ENCODE measurements around the gene OR2F2.

OR2F2 gene

GRCh38 chr7:143889068-143889467, 46.0 kb upstream of the OR2F2 start:
- Histone ChIP-seq H3K9me3 (ENCODE audit: insufficient read depth, low read depth, low read length) (peaks cover 6% of the 10 kb centered on the region; the same call in 1 of the 2 replicates), H2AFZ (ENCODE audit: low read length) (no peak overlapping the region), H3K4me1 (ENCODE audit: insufficient read depth, low read length, poor library complexity, severe bottlenecking) (peaks cover 13% of the 10 kb centered on the region), H4K20me1 (ENCODE audit: insufficient read depth, low read length, poor library complexity, severe bottlenecking) (peaks cover 3% of the 10 kb centered on the region), H3K36me3 (ENCODE audit: insufficient read depth, low read length) (no peaks in the 10 kb centered on the region), H3K9ac (ENCODE audit: low read depth, low read length, poor library complexity, severe bottlenecking) (no peak overlapping the region), H3K27me3 (ENCODE audit: insufficient read depth, low read length, poor library complexity, severe bottlenecking) (no peaks in the 10 kb centered on the region), H3K4me2 (ENCODE audit: low read depth, low read length, poor library complexity, severe bottlenecking) (no peak overlapping the region), H3K4me3 (ENCODE audit: low read length, poor library complexity, severe bottlenecking) (no peak overlapping the region), H3K9me2 (replicated peaks; ENCODE audit: low read depth, low read length) (no peaks in the 10 kb centered on the region), H3F3A (ENCODE audit: low read depth) (no peaks in the 10 kb centered on the region), H3K79me2 (ENCODE audit: insufficient read depth, low read length) (peaks cover 17% of the 10 kb centered on the region)
- TF ChIP-seq CTCF (conservative IDR thresholded peaks at IDR 0.05; ENCODE audit: low read length), result no peak
- TF ChIP-seq EZH2phosphoT487 (IDR thresholded peaks at IDR 0.05; ENCODE audit: borderline replicate concordance), result no peak

DNA sequence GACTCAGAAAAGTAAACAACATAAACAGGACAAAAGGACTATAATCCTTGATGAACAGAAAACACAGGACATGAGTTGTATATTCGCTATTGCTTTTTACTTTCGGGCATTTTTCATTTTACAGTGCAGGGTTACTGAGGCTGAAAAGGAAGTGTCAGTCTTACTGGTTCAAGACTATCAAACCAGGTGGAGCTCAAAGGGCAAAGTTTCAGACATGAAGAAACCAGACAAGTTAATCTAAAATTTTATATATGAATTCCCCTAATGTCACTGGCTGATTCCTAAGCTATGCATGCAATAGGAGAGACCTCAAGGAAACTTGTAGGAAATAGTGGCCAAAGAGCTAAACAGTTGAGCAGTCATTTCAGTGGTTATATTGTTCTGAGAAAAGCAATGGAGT, 44.5 kb upstream of the OR2F2 start:
- peaks cover 13% of the 10 kb centered on the region for H3K4me1 ChIP-seq (ENCODE audit: insufficient read depth, low read length, poor library complexity, severe bottlenecking)
- H3K9me3 ChIP-seq (ENCODE audit: insufficient read depth, low read depth, low read length), result peaks cover 6% of the 10 kb centered on the region; the same call in 1 of the 2 replicates
- no peaks in the 10 kb centered on the region for H3K27me3 ChIP-seq (ENCODE audit: insufficient read depth, low read length, poor library complexity, severe bottlenecking)
- no peak overlapping the region for H3K4me3 ChIP-seq (ENCODE audit: low read length, poor library complexity, severe bottlenecking)
- H3K4me2 ChIP-seq (ENCODE audit: low read depth, low read length, poor library complexity, severe bottlenecking), result no peak overlapping the region
- H3K9ac ChIP-seq (ENCODE audit: low read depth, low read length, poor library complexity, severe bottlenecking), result no peak overlapping the region
- H3K36me3 ChIP-seq (ENCODE audit: insufficient read depth, low read length), result no peaks in the 10 kb centered on the region
- TF ChIP-seq EZH2phosphoT487 (IDR thresholded peaks at IDR 0.05; ENCODE audit: borderline replicate concordance) (no peak), CTCF (conservative IDR thresholded peaks at IDR 0.05; ENCODE audit: low read length) (no peak)
- no peaks in the 10 kb centered on the region for H3F3A ChIP-seq (ENCODE audit: low read depth)
- no peaks in the 10 kb centered on the region for H3K9me2 ChIP-seq (replicated peaks; ENCODE audit: low read depth, low read length)
- H3K79me2 ChIP-seq (ENCODE audit: insufficient read depth, low read length), result peaks cover 26% of the 10 kb centered on the region
- H4K20me1 ChIP-seq (ENCODE audit: insufficient read depth, low read length, poor library complexity, severe bottlenecking), result peaks cover 6% of the 10 kb centered on the region
- H2AFZ ChIP-seq (ENCODE audit: low read length), result no peak overlapping the region

- Histone ChIP-seq H3K4me1 (ENCODE audit: insufficient read depth, low read length, poor library complexity, severe bottlenecking) (peaks cover 10% of the 10 kb centered on the region), H3K4me2 (ENCODE audit: low read depth, low read length, poor library complexity, severe bottlenecking) (no peak overlapping the region), H3K9me2 (replicated peaks; ENCODE audit: low read depth, low read length) (no peaks in the 10 kb centered on the region), H3K79me2 (ENCODE audit: insufficient read depth, low read length) (peaks cover 30% of the 10 kb centered on the region), H3K4me3 (ENCODE audit: low read length, poor library complexity, severe bottlenecking) (no peak overlapping the region), H3F3A (ENCODE audit: low read depth) (no peaks in the 10 kb centered on the region), H2AFZ (ENCODE audit: low read length) (no peak overlapping the region), H3K27me3 (ENCODE audit: insufficient read depth, low read length, poor library complexity, severe bottlenecking) (no peaks in the 10 kb centered on the region), H3K9me3 (ENCODE audit: insufficient read depth, low read depth, low read length) (peaks cover 6% of the 10 kb centered on the region; the same call in 1 of the 2 replicates), H3K9ac (ENCODE audit: low read depth, low read length, poor library complexity, severe bottlenecking) (no peak overlapping the region), H4K20me1 (ENCODE audit: insufficient read depth, low read length, poor library complexity, severe bottlenecking) (peaks cover 12% of the 10 kb centered on the region), H3K36me3 (ENCODE audit: insufficient read depth, low read length) (no peaks in the 10 kb centered on the region)
- TF ChIP-seq EZH2phosphoT487 (IDR thresholded peaks at IDR 0.05; ENCODE audit: borderline replicate concordance) (no peak), CTCF (conservative IDR thresholded peaks at IDR 0.05; ENCODE audit: low read length) (no peak)
These were observed 43.6 kb upstream of the OR2F2 start for GRCh38 chr7:143891457-143891856.
